Stimulated activated CD8-positive, alpha-beta memory T cell treated with anti-CD3 and anti-CD28 coated beads, Interleukin-2, amount 100 ng/mL, for 48 hours (primary cell): Measurements from ENCODE around the gene PLPPR5.

ENCODE experiments used
- DNase-seq, 2 donors: peaks; one replicate each; pipeline ENCODE4 v3.0.0-alpha.2; 2020; ENCODE audit warnings: low read depth in 2 of 2

Gene PLPPR5

DNA sequence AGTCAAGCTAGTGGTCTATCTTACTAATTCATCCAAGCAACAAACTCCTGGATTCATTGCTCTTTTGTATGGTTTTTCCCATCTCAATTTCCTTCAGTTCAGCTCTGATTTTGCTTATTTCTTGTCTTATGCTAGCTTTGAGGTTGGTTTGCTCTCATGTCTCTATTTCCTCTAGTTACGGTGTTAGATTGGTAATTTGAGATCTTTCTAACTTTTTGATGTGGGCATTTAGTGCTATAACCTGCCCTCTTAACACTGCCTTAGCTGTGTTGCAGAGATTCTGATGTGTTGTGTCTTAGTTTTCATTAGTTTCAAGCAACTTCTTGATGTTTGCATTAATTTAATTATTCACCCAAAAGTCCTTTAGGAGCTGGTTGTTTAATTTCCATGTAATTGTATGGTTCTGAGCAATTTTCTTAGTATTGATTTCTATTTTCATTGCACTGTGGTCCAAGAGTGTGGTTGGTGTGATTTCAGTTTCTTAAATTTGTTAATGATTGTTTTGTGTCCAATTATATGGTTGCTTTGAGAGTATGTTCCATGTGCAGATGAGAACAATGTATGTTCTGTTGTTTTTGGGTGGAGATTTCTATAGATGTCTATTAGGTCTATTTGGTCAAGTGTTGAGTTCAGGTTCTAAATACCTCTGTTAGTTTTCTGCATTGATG is 154.6 kb downstream of the PLPPR5 start:
- DNase-seq, result no peak

DNA sequence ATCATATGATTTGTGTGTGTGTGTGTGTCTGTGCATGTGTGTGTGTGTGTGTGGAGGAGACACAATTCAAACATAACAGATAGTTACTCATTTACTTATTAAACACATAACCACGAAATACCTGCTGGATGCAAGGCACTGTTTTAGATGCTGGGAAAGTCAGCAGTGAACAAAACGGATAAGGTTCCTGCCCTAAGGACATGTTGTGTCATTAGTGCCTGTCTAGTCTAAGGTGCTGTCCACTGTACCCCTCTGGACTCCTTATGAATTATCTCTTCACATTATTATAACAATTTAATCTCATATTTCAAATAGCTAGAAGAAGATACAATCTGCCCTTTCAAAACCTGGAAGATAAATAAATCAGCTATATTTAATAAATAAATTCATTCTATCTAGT is 162.4 kb downstream of the PLPPR5 start:
- no peak for DNase-seq
